Fibroblast of skin of back (primary cell): ENCODE results near the gene ADAM23.
A peak's percentile ranks its signal among the peaks of the same experiment; 100 is the strongest.

Experiments used
- DNase-seq: peaks from one replicate; pipeline ENCODE4 v3.0.0-alpha.2; 2013

The ADAM23 gene

GRCh38 chr2:206647985-206648384 lies 204.7 kb downstream of the ADAM23 start:
- peak; percentile 7 for DNase-seq

GRCh38 chr2:206657087-206657486 lies 213.8 kb downstream of the ADAM23 start:
- no peak for DNase-seq

GRCh38 chr2:206665251-206665650 lies 221.9 kb downstream of the ADAM23 start:
- DNase-seq = no peak
